ENCODE results near the gene TEX35. TPM values are rescaled to one million over a fixed set of nuclear protein-coding genes. Genes with fewer than 3 reads are reported as not detected.

Gene TEX35
- total RNA-seq, 1 experiment from 2014 or later: not detected

DNA sequence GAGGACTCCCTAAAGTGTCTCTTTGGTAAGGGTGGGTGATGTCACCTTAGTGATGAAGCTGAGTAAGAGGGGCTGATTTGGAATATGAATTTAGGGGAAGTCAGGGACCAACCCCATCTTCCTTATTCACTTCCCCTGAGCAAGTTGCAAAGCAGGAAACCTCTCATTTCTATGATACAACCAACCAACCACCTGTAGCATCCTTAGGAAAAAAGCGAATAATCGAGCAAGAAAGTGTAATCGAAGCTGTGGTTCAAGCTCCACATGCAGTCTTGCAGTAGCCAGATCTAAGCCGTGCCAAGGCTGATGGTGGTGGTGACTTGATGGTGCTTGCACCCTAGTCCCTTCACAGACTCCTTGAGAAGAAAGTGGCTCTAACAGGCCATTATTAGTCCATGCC lies 3.2 kb downstream of the TEX35 start:
- Histone ChIP-seq H4K20me1 (ENCODE audit: insufficient read depth) (no peaks in the 10 kb centered on the region), H2AFZ (no peak overlapping the region), H3K9me3 (ENCODE audit: insufficient read depth, low read depth) (no peaks in the 10 kb centered on the region), H3K4me2 (no peak overlapping the region), H3K4me3 (no peak overlapping the region), H3K27ac (no peak overlapping the region), H3K36me3 (ENCODE audit: low read depth) (no peaks in the 10 kb centered on the region), H3K79me2 (ENCODE audit: low read depth) (no peaks in the 10 kb centered on the region), H3F3A (ENCODE audit: insufficient read depth, low read depth) (no peaks in the 10 kb centered on the region), H3K9me2 (ENCODE audit: insufficient read depth) (no peaks in the 10 kb centered on the region; the same call in 1 of the 2 replicates), H3K27me3 (ENCODE audit: insufficient read depth, low read depth) (no peaks in the 10 kb centered on the region), H3K4me1 (replicated peaks; ENCODE audit: insufficient read depth) (no peaks in the 10 kb centered on the region)
- CTCF ChIA-PET: no interaction called here
- BruUV-seq (replicated peaks): no TSS peak
- DNase-seq: no peak
- POLR2A ChIA-PET (ENCODE audit: unreplicated experiment): interaction anchor here (0.6 kb wide), 1 partner anchor 436 kb away, joined by 4 read pairs; no protein-coding TSS in a partner anchor
- intact Hi-C loops (cut with micrococcal nuclease; ENCODE audit: unreplicated experiment): no loop called here
- TF ChIP-seq, protein P1, sequence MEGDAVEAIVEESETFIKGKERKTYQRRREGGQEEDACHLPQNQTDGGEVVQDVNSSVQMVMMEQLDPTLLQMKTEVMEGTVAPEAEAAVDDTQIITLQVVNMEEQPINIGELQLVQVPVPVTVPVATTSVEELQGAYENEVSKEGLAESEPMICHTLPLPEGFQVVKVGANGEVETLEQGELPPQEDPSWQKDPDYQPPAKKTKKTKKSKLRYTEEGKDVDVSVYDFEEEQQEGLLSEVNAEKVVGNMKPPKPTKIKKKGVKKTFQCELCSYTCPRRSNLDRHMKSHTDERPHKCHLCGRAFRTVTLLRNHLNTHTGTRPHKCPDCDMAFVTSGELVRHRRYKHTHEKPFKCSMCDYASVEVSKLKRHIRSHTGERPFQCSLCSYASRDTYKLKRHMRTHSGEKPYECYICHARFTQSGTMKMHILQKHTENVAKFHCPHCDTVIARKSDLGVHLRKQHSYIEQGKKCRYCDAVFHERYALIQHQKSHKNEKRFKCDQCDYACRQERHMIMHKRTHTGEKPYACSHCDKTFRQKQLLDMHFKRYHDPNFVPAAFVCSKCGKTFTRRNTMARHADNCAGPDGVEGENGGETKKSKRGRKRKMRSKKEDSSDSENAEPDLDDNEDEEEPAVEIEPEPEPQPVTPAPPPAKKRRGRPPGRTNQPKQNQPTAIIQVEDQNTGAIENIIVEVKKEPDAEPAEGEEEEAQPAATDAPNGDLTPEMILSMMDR (conservative IDR thresholded peaks at IDR 0.05): no peak
- no peak for TF ChIP-seq EZH2 (IDR thresholded peaks at IDR 0.05; ENCODE audit: low read depth)

DNA sequence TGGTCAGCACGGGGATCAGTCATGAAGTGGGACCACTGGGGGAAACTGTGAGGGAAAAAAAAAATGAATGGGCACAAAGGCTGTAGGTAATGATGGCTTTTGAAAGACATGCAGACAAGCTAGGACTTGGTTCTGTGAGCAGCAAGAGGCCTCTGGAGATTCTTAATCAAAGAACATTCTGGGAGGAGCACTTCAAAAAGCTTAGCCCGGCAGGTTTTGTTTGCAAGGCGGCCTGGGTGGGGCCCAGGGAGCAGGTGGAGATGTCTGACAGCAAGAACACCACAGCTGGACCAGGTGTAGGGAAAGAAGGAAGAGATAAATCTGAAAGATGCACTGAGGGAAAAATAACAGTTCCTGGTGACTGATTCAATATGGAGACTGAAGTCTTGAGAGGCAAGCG lies 6.0 kb downstream of the TEX35 start:
- no peak for DNase-seq
- POLR2A ChIA-PET (ENCODE audit: unreplicated experiment): no interaction called here
- no peaks in the 10 kb centered on the region; the same call in 1 of the 2 replicates for H3K9me2 ChIP-seq (ENCODE audit: insufficient read depth)
- no peaks in the 10 kb centered on the region for H3K9me3 ChIP-seq (ENCODE audit: insufficient read depth, low read depth)
- H3K4me2 ChIP-seq: no peak overlapping the region
- no peaks in the 10 kb centered on the region for H3K36me3 ChIP-seq (ENCODE audit: low read depth)
- no peaks in the 10 kb centered on the region for H3K27me3 ChIP-seq (ENCODE audit: insufficient read depth, low read depth)
- H4K20me1 ChIP-seq (ENCODE audit: insufficient read depth): no peaks in the 10 kb centered on the region
- BruUV-seq (replicated peaks): no TSS peak
- H2AFZ ChIP-seq: no peak overlapping the region
- no peak overlapping the region for H3K27ac ChIP-seq
- no peaks in the 10 kb centered on the region for H3K79me2 ChIP-seq (ENCODE audit: low read depth)
- CTCF ChIA-PET: interaction anchor here (0.7 kb wide), 1 partner anchor 479 kb away, joined by 3 read pairs; no protein-coding TSS in a partner anchor
- no peak for TF ChIP-seq EZH2 (IDR thresholded peaks at IDR 0.05; ENCODE audit: low read depth)
- TF ChIP-seq, protein P1 (conservative IDR thresholded peaks at IDR 0.05): no peak
- intact Hi-C loops (cut with micrococcal nuclease; ENCODE audit: unreplicated experiment): no loop called here
- H3F3A ChIP-seq (ENCODE audit: insufficient read depth, low read depth): no peaks in the 10 kb centered on the region
- no peak overlapping the region for H3K4me3 ChIP-seq
- H3K4me1 ChIP-seq (replicated peaks; ENCODE audit: insufficient read depth): no peaks in the 10 kb centered on the region

DNA sequence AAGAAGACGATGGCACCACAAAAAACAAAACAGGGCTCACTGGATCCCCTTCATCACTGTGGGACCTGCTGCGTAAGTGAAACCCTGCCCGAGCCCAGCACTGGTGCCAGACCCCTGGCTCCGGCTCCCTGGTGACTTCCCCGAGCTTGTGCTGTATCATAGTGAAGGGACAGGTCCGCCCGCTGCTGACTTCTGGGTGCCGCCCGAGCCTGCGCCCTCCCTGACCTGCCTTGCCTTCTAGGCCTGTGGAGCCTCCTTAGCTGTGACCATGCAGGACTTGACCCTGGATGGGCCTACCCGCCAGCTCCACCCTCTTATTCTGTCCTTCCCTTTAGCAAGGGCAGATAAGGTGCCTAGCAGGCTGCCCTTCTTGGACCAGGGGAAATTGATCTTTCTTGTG lies 7.9 kb downstream of the TEX35 start:
- ChIA-PET POLR2A (ENCODE audit: unreplicated experiment) (no interaction called here), CTCF (interaction anchor here (0.6 kb wide), 1 partner anchor 180 kb away, joined by 3 read pairs; no protein-coding TSS in a partner anchor)

More for the DNA sequence above, 7.9 kb downstream of the TEX35 start:
- Histone ChIP-seq H4K20me1 (ENCODE audit: insufficient read depth) (no peaks in the 10 kb centered on the region), H3K27me3 (ENCODE audit: insufficient read depth, low read depth) (no peaks in the 10 kb centered on the region), H3F3A (ENCODE audit: insufficient read depth, low read depth) (no peaks in the 10 kb centered on the region), H3K4me2 (no peak overlapping the region), H3K36me3 (ENCODE audit: low read depth) (no peaks in the 10 kb centered on the region), H3K79me2 (ENCODE audit: low read depth) (no peaks in the 10 kb centered on the region), H3K4me3 (no peak overlapping the region), H3K27ac (no peak overlapping the region), H3K9me3 (ENCODE audit: insufficient read depth, low read depth) (no peaks in the 10 kb centered on the region), H3K4me1 (replicated peaks; ENCODE audit: insufficient read depth) (no peaks in the 10 kb centered on the region), H2AFZ (no peak overlapping the region), H3K9me2 (ENCODE audit: insufficient read depth) (no peaks in the 10 kb centered on the region; the same call in 1 of the 2 replicates)
- TF ChIP-seq EZH2 (IDR thresholded peaks at IDR 0.05; ENCODE audit: low read depth): no peak
- TF ChIP-seq, protein P1 (conservative IDR thresholded peaks at IDR 0.05): no peak
- intact Hi-C loops (cut with micrococcal nuclease; ENCODE audit: unreplicated experiment): no loop called here
- no peak for DNase-seq
- no TSS peak for BruUV-seq (replicated peaks)
